ENCODE results near the gene PHIP.
"Not testable (repeated sequence)": the region's sequence is repeated elsewhere in the genome, so short reads cannot be mapped to it uniquely, and the experiment has no call there.

PHIP gene

DNA sequence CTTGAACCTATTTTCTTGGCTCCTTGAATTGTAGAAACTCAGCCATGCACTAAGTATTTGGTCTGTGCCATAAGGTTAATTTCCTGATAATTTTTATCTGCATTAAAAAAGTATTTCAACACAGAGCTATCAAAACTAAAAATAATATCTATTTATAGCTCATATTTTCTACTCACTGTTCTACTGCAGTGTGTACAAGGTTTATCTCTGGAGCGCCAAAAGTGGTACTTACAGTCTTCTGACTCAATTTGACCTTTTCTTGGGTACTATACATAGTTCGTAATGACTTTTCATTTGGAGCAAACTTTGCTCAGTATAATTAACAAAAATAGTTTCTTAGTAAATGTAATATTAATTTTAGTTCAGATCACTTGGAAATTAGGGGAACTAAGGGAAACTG lies 141.5 kb downstream of the PHIP start:
- no peaks in the 10 kb centered on the region for H3K9me2 ChIP-seq (replicated peaks; ENCODE audit: insufficient read depth, low read length)
- no peak overlapping the region for H3K4me3 ChIP-seq (ENCODE audit: low read length)
- no peak overlapping the region for H3K27ac ChIP-seq (ENCODE audit: low read length)
- no peaks in the 10 kb centered on the region for H3K4me1 ChIP-seq (ENCODE audit: low read length)
- TF ChIP-seq, protein P1, sequence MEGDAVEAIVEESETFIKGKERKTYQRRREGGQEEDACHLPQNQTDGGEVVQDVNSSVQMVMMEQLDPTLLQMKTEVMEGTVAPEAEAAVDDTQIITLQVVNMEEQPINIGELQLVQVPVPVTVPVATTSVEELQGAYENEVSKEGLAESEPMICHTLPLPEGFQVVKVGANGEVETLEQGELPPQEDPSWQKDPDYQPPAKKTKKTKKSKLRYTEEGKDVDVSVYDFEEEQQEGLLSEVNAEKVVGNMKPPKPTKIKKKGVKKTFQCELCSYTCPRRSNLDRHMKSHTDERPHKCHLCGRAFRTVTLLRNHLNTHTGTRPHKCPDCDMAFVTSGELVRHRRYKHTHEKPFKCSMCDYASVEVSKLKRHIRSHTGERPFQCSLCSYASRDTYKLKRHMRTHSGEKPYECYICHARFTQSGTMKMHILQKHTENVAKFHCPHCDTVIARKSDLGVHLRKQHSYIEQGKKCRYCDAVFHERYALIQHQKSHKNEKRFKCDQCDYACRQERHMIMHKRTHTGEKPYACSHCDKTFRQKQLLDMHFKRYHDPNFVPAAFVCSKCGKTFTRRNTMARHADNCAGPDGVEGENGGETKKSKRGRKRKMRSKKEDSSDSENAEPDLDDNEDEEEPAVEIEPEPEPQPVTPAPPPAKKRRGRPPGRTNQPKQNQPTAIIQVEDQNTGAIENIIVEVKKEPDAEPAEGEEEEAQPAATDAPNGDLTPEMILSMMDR (IDR thresholded peaks at IDR 0.05; ENCODE audit: low read length), result no peak
- TF ChIP-seq EZH2 (optimal IDR thresholded peaks at IDR 0.05; ENCODE audit: low read depth, low read length), result no peak
- no peak for TF ChIP-seq EZH2phosphoT487 (IDR thresholded peaks at IDR 0.05; ENCODE audit: low read length)
- no peaks in the 10 kb centered on the region for H3F3A ChIP-seq (ENCODE audit: insufficient read depth, low read length)
- H4K20me1 ChIP-seq (ENCODE audit: insufficient read depth, low read length), result no peaks in the 10 kb centered on the region
- no peak overlapping the region for H3K9ac ChIP-seq (ENCODE audit: low read length)
- H3K79me2 ChIP-seq (ENCODE audit: low read length), result no peaks in the 10 kb centered on the region
- H3K4me2 ChIP-seq (ENCODE audit: low read depth, low read length), result no peak overlapping the region
- no peaks in the 10 kb centered on the region for H3K9me3 ChIP-seq (replicated peaks; ENCODE audit: insufficient read depth, low read length)
- no peak for DNase-seq
- no peak overlapping the region for H2AFZ ChIP-seq (ENCODE audit: low read length)
- peaks cover 9% of the 10 kb centered on the region; the same call in 1 of the 2 replicates for H3K36me3 ChIP-seq (replicated peaks; ENCODE audit: insufficient read depth, low read length)
- H3K27me3 ChIP-seq (replicated peaks; ENCODE audit: insufficient read depth, low read length), result no peaks in the 10 kb centered on the region

DNA sequence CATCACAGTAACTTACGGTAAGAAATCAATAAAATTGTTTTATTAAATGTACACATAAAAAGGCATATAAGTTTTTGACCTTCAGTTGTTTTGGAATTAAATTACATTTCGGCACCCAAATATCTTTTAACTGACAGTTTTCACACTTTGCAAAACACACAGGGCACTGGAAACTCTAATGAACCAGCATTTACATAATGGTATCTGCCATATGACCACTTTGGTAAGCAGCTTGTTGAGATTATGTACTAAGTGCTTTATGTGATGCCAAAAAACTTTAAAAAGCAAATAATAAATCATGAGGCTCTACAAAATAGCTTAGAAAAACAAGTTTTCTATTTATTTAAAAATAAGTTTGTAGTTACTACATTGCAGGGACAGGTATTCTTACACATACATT lies 142.5 kb downstream of the PHIP start:
- peaks cover under 1% of the 10 kb centered on the region; the same call in 1 of the 2 replicates for H3K36me3 ChIP-seq (replicated peaks; ENCODE audit: insufficient read depth, low read length)
- H3K4me3 ChIP-seq (ENCODE audit: low read length), result no peak overlapping the region
- H3K9me2 ChIP-seq (replicated peaks; ENCODE audit: insufficient read depth, low read length), result no peaks in the 10 kb centered on the region
- no peaks in the 10 kb centered on the region for H3K4me1 ChIP-seq (ENCODE audit: low read length)
- H3F3A ChIP-seq (ENCODE audit: insufficient read depth, low read length), result no peaks in the 10 kb centered on the region
- H4K20me1 ChIP-seq (ENCODE audit: insufficient read depth, low read length), result no peaks in the 10 kb centered on the region
- H3K4me2 ChIP-seq (ENCODE audit: low read depth, low read length), result no peak overlapping the region
- no peak overlapping the region for H3K27ac ChIP-seq (ENCODE audit: low read length)
- no peaks in the 10 kb centered on the region for H3K9me3 ChIP-seq (replicated peaks; ENCODE audit: insufficient read depth, low read length)
- TF ChIP-seq EZH2 (optimal IDR thresholded peaks at IDR 0.05; ENCODE audit: low read depth, low read length), result no peak
- TF ChIP-seq, protein P1 (IDR thresholded peaks at IDR 0.05; ENCODE audit: low read length), result no peak
- H3K27me3 ChIP-seq (replicated peaks; ENCODE audit: insufficient read depth, low read length), result no peaks in the 10 kb centered on the region
- H3K79me2 ChIP-seq (ENCODE audit: low read length), result no peaks in the 10 kb centered on the region
- H2AFZ ChIP-seq (ENCODE audit: low read length), result no peak overlapping the region
- no peak overlapping the region for H3K9ac ChIP-seq (ENCODE audit: low read length)
- no peak for DNase-seq

DNA sequence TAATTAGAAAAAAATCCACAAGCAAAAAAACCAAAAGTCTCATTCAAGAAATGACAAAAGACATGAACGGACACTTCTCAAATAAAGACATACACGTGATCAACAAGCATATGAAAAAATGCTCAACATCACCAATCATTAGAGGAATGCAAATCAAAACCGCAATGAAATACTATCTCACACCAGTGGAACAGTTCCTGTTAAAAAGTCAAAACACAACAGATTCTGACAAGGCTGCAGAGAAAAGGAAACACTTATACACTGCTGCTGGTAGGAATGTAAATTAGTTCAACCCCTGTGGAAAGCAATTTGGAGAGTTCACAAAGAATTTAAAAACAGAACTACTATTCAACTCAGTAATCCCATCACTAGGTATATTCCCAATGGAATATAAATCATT lies 152.7 kb downstream of the PHIP start:
- no peak overlapping the region for H3K4me3 ChIP-seq (ENCODE audit: low read length)
- H3K4me1 ChIP-seq (ENCODE audit: low read length), result no peaks in the 10 kb centered on the region
- no peaks in the 10 kb centered on the region for H3K79me2 ChIP-seq (ENCODE audit: low read length)
- no peaks in the 10 kb centered on the region for H3K27me3 ChIP-seq (replicated peaks; ENCODE audit: insufficient read depth, low read length)
- no peak overlapping the region for H2AFZ ChIP-seq (ENCODE audit: low read length)
- H3K9ac ChIP-seq (ENCODE audit: low read length), result no peak overlapping the region
- no peaks in the 10 kb centered on the region for H3K9me2 ChIP-seq (replicated peaks; ENCODE audit: insufficient read depth, low read length)
- no peaks in the 10 kb centered on the region for H4K20me1 ChIP-seq (ENCODE audit: insufficient read depth, low read length)
- no peaks in the 10 kb centered on the region for H3K9me3 ChIP-seq (replicated peaks; ENCODE audit: insufficient read depth, low read length)
- no peaks in the 10 kb centered on the region for H3F3A ChIP-seq (ENCODE audit: insufficient read depth, low read length)
- H3K4me2 ChIP-seq (ENCODE audit: low read depth, low read length), result no peak overlapping the region
- H3K27ac ChIP-seq (ENCODE audit: low read length), result no peak overlapping the region
- TF ChIP-seq, protein P1 (IDR thresholded peaks at IDR 0.05; ENCODE audit: low read length), result no peak
- no peak for TF ChIP-seq EZH2phosphoT487 (IDR thresholded peaks at IDR 0.05; ENCODE audit: low read length)
- TF ChIP-seq EZH2 (optimal IDR thresholded peaks at IDR 0.05; ENCODE audit: low read depth, low read length), result no peak
- no peak for DNase-seq
- no peaks in the 10 kb centered on the region for H3K36me3 ChIP-seq (replicated peaks; ENCODE audit: insufficient read depth, low read length)

DNA sequence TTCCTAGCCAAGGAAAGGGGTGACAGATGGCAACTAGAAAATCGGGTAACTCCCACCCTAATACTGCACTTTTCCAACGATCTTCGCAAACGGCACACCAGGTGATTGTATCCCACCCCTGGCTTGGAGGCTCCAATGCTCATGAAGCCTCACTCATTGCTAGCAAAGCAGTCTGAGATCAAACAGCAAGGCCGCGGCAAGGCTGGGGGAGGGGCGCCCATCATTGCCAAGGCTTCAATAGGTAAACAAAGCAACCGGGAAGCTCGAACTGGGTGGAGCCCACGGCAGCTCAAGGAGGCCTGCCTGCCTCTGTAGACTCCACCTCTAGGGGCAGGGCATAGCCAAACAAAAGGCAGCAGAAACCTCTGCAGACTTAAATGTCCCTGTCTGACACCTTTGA lies 156.9 kb downstream of the PHIP start:
- H3K9me3 ChIP-seq (replicated peaks; ENCODE audit: insufficient read depth, low read length); H4K20me1 ChIP-seq (ENCODE audit: insufficient read depth, low read length); H3K27ac ChIP-seq (ENCODE audit: low read length); H2AFZ ChIP-seq (ENCODE audit: low read length); H3K9ac ChIP-seq (ENCODE audit: low read length); H3K4me1 ChIP-seq (ENCODE audit: low read length); H3K27me3 ChIP-seq (replicated peaks; ENCODE audit: insufficient read depth, low read length); DNase-seq; H3K4me2 ChIP-seq (ENCODE audit: low read depth, low read length); H3K79me2 ChIP-seq (ENCODE audit: low read length); H3K9me2 ChIP-seq (replicated peaks; ENCODE audit: insufficient read depth, low read length); H3K36me3 ChIP-seq (replicated peaks; ENCODE audit: insufficient read depth, low read length); H3F3A ChIP-seq (ENCODE audit: insufficient read depth, low read length); H3K4me3 ChIP-seq (ENCODE audit: low read length): not testable (repeated sequence)
